ENCODE results near the gene PRL. TPM values are rescaled to one million over a fixed set of nuclear protein-coding genes. Genes with fewer than 3 reads are reported as not detected.

Gene PRL
- polyA plus RNA-seq, 6 donors from 2014 or later = not detected

- no peak overlapping the region for H3K27ac Mint-ChIP-seq
Observed at GRCh38 chr6:22239261-22239921, 57.4 kb downstream of the PRL start.

DNA sequence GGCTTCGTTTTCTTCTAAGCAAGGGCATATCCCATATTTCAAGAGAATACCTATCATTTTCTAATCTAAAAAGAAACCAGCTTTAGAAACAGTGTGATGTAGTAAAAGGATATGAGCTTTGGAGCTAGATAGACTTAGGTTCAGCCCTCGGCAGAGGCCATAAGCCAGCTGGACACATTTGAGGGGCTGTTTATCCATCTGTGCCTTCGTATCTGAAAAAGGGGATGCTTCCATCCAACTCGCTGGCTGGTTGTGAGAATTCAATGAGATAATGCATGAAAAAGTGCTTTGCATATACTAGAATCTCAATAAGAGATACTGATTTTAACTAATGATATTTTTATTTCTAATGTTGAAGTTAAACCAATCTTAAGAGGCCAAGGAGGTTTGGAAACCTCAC, 58.0 kb downstream of the PRL start:
- H3K27ac Mint-ChIP-seq = no peak overlapping the region
- peaks cover 0 to 7% (median 0%) of the 10 kb centered on the region in 3 donors for H3K4me1 Mint-ChIP-seq
- no peaks in the 10 kb centered on the region for H3K27me3 Mint-ChIP-seq
- H3K4me3 Mint-ChIP-seq = no peak overlapping the region
- DNase-seq (no peak), ATAC-seq (ENCODE audit: low read depth in 2 of 2) (no peak)
- peaks cover 5 to 7% of the 10 kb centered on the region in 2 donors for H3K36me3 Mint-ChIP-seq
- H3K9me3 Mint-ChIP-seq = peaks cover 5 to 38% (median 15%) of the 10 kb centered on the region in 7 donors

More at GRCh38 chr6:22239261-22239921, 57.4 kb downstream of the PRL start:
- Mint-ChIP-seq H3K4me1 (peaks cover 0 to 7% (median 0%) of the 10 kb centered on the region in 3 donors), H3K27me3 (no peaks in the 10 kb centered on the region), H3K36me3 (peaks cover 6 to 7% of the 10 kb centered on the region in 2 donors), H3K9me3 (peaks cover 5 to 42% (median 16%) of the 10 kb centered on the region in 7 donors), H3K4me3 (no peak overlapping the region)
- DNase-seq (no peak), ATAC-seq (ENCODE audit: low read depth in 2 of 2) (no peak)

DNA sequence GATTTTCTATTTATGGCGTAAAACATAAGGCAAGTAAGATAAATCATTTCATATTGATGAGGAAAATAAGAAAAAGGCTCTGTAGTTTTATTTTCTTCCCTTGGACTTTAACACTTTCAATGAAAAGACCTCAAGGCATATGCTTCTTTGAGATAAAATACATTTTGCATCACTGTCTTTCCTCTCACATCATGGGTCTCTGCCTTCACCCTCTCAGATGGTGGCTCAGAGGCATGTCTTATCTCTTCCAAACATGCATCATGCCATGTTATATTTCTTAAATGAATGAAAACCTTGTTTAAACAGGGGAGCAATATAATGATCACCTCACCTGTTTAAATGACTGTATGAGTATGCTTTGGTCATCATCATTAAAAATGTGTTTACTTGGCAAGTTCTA, 59.3 kb downstream of the PRL start:
- Mint-ChIP-seq H3K4me3 (no peak overlapping the region), H3K36me3 (peaks cover 0 to under 1% of the 10 kb centered on the region in 2 donors), H3K9me3 (peaks cover 3 to 25% (median 8%) of the 10 kb centered on the region in 7 donors), H3K4me1 (peaks cover 0 to 4% (median 0%) of the 10 kb centered on the region in 3 donors), H3K27ac (no peak overlapping the region), H3K27me3 (no peaks in the 10 kb centered on the region)
- no peak for DNase-seq
- no peak for ATAC-seq (ENCODE audit: low read depth in 2 of 2)
